Subcutaneous adipose tissue (tissue), 4 donors: Measurements from ENCODE around the gene PAM. TPM values are rescaled to one million over a fixed set of nuclear protein-coding genes. Genes with fewer than 3 reads are reported as not detected.

ENCODE experiments used
- CTCF ChIP-seq: fragments of 450-650 bp; IDR thresholded peaks from one replicate; pipeline ENCODE4 v1.5.1; 2016; ENCODE audit warnings: low read depth, mild to moderate bottlenecking, control low read depth, antibody characterized with exemption, moderate library complexity
- total RNA-seq, 4 donors: library from RNA; depleted of rRNA; stranded (reverse); fragments of >200 nt; gene quantifications; one replicate each; pipeline ENCODE4 v1.1.0, GENCODE V29; 2016

Gene PAM
- total RNA-seq, 4 donors from 2014 or later: 142 to 289 (median 225) TPM

GRCh38 chr5:103033696-103034095 lies 278.6 kb downstream of the PAM start:
- TF ChIP-seq CTCF: no peak

GRCh38 chr5:103034662-103035392 lies 279.7 kb downstream of the PAM start:
- no peak for TF ChIP-seq CTCF

- TF ChIP-seq CTCF: no peak
Observed at GRCh38 chr5:103035701-103036100, 280.6 kb downstream of the PAM start.

GRCh38 chr5:103036601-103037000 lies 281.5 kb downstream of the PAM start:
- no peak for TF ChIP-seq CTCF

GRCh38 chr5:103037673-103038455 lies 282.8 kb downstream of the PAM start:
- no peak for TF ChIP-seq CTCF

- no peak for TF ChIP-seq CTCF
Observed at GRCh38 chr5:103041071-103041676, 286.1 kb downstream of the PAM start.
